ENCODE data around the gene KLHL20.

DNA sequence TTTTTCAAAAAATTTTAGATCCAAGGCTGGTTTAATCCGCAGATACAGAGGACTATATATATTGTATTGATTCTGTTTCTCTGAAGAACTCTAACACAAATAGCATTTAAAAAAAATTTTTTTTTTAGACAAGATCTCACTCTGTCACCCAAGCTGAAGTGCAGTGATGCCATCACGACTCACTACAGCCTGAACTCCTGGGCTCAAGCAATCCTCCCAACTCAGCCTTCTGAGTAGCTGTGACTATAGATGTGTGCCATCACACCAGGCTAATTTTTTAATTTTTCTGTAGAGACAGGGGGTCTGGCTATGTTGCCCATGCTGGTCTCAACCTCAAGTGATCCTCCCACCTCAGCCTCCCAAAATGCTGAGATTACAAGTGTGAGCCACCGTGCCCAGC lies 48.1 kb upstream of the KLHL20 start:
- TF ChIP-seq, protein P1, sequence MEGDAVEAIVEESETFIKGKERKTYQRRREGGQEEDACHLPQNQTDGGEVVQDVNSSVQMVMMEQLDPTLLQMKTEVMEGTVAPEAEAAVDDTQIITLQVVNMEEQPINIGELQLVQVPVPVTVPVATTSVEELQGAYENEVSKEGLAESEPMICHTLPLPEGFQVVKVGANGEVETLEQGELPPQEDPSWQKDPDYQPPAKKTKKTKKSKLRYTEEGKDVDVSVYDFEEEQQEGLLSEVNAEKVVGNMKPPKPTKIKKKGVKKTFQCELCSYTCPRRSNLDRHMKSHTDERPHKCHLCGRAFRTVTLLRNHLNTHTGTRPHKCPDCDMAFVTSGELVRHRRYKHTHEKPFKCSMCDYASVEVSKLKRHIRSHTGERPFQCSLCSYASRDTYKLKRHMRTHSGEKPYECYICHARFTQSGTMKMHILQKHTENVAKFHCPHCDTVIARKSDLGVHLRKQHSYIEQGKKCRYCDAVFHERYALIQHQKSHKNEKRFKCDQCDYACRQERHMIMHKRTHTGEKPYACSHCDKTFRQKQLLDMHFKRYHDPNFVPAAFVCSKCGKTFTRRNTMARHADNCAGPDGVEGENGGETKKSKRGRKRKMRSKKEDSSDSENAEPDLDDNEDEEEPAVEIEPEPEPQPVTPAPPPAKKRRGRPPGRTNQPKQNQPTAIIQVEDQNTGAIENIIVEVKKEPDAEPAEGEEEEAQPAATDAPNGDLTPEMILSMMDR (IDR thresholded peaks at IDR 0.05; ENCODE audit: insufficient read depth, low read depth, low read length): no peak
- TF ChIP-seq EZH2 (IDR thresholded peaks at IDR 0.05; ENCODE audit: insufficient read depth, low read length): no peak

Measured in astrocyte (in vitro differentiated cells and primary cell).